HG03025 (cell line): ENCODE data around the gene UBE3B.

Experiments
- ATAC-seq: cut with Tn5 transposase; IDR thresholded peaks from one replicate; pipeline ENCODE4 v1.9.1; 2021; ENCODE audit warnings: mild to moderate bottlenecking, moderate library complexity; ENCODE audit not compliant: unreplicated experiment, low FRiP score

Gene UBE3B

DNA sequence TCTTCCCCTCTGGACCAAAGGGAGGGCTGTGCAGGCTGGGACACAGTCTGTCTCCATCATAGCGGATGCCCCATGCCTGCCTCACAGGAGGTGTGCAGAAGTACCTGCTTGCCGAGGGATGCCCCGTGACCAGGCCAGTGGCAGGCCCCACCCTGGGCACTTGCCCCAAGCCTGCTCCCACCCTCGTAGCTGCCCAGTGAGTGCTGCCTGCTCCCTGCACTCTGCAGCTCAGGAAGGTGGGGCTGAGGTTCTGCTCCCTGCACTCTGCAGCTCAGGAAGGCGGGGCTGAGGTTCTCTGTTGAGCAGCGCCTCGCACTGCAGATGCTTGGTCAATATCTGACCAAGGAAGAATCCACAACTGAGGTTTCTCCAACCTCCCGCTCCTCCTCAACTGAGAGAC is 89.0 kb downstream of the UBE3B start:
- ATAC-seq = no peak

DNA sequence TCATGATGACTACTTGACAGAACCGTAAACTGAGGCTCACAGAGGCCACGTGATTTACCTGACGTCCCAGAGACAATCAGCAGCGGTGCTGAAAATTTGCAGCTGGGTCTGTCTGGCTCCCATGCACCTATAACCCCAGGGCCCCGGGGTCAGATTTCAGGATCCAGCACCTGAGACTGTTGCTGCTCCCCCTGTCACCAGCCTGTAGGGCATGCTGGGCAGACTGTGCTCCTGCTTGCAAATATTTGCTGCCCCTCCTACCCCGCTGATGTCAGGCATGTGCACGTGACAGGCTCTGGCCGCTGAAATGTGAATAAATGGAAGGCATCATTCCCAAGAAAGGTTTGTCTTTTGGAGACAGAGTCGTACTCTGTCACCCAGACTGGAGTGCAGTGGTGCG is 89.9 kb downstream of the UBE3B start:
- ATAC-seq = no peak

DNA sequence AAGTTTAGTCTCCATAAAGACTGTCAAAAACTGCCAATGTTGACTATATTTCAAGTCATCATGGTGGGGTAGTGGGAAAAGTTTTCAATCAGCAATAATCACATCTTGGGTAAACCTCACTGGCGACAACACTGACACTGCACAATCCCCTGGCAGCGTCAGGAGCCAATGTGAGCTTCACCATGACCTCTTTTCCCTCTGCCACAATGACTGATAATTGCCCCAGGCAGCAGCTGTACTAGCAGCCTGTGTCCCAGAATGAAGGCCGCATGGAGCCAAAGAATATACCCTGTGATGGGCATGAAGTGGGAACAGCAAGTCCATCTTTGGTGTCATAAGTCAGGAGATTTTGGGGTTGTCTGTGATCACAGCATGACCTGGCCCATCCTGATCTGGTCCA is 90.5 kb downstream of the UBE3B start:
- no peak for ATAC-seq

DNA sequence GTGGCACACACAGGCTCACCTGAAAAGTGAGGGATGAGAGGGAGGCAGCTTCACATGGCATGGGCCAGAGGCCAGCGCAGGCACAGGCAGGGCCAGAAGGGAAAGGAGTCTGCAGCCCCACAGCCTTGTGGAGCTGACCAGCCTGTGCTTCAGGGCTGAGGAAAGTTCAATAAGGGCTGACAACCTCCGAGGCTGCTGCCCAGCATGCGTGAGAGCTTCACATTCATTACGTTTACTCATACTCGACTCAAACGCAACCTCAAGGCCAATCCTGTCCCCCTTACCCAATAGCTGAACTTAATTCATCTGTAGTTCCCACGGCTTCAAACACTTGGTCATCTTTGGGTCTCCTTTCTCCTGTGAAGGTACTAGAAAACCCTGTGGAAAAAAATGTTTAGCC is 91.1 kb downstream of the UBE3B start:
- ATAC-seq = no peak

DNA sequence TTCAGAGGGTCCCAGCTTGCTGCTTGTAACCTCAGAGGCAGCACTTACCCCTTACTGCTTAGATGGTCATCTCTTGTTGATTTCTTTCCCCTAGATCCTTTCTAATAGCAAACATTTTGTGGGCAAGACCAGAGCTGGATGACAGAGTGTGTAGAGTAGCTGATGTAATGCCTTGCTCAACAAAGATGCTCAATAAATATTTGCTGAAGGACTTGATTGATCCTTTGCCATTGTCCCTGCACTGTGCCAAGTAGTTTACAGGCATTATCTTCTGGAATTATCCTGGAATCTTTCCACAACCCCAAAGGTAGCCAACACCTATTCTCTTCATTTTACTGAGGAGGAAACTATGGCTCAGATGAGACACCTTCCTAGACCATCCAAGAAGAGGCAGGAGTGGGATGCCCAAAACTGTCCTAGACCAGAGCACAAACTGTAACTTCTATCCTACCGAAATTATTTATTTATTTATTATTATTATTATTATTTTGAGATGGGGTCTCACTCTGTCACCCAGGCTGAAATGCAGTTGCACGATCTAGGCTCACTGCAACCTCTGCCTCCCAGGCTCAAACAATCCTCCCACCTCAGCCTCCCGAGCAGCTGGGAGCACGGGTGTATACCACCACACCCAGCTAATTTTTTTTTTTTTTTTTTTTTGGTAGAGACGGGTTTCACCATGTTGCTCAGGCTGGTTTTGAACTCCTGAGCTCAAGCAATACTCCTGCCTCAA is 94.5 kb downstream of the UBE3B start:
- ATAC-seq = no peak

DNA sequence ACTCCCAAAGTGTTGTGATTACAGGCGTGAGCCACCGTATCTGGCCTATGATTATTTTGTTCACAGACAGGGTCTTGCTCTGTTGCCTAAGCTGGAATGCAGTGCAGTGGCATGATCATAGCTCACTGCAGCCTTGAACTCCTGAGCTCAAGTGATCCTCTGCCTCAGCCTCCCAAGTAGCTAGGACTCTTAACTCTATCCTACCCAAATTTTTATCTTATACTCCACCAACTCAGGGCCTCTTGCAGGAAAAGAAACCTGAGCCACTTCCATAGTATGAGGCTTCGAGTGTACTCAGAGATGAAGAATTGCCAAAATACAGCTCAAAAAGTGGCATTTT is 95.0 kb downstream of the UBE3B start:
- no peak for ATAC-seq

DNA sequence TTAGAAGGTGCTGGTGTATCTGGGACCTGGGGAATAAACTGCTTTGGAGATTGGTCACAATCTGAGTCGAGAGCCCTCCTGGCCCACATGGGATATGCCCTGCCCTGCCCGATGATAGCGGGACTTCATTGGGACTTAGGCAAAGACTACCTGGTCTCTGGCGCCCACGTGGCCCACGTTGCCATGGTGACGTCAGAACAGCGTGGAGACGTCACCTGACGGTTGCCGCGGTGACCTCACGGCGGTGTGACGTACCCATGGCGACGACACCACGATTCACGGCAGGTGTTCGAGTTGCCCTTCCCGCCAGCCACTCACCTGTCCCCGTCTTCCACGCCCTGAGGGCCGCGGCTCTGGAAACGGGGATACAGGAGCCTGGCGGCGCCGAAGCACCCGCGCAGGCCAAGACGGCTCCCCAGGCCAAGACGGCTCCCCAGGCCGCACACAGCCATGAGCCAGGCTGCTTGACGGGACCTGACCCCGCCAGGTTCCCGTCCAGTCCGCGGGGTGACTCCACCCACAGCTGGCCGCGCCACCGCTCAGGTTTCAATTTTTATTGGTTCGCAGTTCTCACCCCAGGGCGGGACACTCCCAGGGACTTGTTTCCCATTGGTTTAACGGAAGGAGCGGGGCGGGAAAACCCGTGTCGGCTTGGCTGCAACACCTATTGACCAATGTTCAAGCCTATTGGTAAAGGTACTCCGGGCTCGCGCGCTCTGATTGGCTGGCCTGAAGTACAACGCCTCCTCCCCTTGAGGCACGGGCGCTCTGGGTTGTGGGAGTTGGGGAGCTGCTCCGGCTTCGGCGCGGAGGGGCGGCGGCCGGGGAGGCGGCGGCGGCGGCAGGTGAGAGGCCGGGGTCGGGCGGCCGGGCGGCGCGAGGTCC is 95.8 kb downstream of the UBE3B start, which contains the start of the genes MMAB and MVK:
Gene MMAB (minus strand): TSS at position 476 of the 885 bp plus-strand sequence. CDS start 24 bp downstream, at position 452.
Gene MVK (plus strand): TSS at position 766 of the 885 bp plus-strand sequence. CDS start 1,029 bp downstream, outside the sequence.
- ATAC-seq = peak; percentile 96

DNA sequence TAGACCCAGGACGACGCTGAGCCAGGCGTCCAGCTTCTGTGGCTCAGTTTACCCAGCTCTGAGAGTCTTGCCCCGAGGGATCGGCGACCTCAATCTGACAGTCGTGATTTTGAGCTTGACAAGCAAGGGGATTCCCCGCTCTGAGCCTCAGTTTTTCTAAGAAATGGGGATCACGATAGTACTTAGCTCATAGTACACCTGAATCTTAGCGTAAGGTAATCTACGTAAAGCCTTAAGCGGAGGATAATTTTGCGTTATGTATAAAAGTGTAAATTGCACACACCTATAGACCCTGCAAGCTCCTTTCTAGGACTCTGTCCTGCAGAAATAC is 96.4 kb downstream of the UBE3B start:
- no peak for ATAC-seq

DNA sequence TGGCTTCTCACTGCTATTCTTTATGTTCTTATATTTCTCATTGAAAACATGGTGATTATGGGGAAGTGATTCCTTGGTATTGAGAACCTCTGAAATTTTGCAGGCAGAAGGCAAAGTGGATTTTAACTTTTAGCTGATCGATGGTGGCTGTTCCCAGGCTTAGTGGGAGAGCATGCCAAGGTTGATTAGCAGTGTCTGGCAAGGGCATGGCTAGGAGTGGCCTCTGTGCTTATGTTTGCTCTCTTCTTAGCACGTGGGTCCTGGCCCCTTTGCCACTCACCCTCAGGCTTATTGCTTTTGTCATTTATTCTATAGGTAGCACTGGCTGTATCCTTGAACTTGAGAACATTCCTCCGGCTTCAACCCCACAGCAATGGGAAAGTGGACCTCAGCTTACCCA is 98.2 kb downstream of the UBE3B start:
- ATAC-seq = no peak

DNA sequence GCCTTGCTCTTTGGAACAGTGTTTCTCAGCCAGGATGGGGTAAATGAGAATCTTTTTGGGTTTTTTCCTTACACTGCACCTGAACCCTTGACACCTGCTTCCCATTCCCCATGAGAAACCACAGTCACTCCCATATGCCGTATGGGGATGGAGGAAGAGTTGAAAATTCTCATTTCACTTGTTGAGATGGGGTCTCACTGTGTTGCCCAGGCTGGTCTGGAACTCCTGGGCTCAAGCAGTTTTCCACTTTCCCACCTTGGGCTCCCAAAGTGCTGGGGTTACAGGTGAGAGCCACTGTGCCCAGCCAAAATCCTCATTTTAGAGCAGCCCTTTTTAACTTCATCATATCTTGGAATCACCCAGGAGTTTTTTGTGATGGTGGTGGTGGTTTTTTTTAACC is 99.9 kb downstream of the UBE3B start:
- no peak for ATAC-seq

DNA sequence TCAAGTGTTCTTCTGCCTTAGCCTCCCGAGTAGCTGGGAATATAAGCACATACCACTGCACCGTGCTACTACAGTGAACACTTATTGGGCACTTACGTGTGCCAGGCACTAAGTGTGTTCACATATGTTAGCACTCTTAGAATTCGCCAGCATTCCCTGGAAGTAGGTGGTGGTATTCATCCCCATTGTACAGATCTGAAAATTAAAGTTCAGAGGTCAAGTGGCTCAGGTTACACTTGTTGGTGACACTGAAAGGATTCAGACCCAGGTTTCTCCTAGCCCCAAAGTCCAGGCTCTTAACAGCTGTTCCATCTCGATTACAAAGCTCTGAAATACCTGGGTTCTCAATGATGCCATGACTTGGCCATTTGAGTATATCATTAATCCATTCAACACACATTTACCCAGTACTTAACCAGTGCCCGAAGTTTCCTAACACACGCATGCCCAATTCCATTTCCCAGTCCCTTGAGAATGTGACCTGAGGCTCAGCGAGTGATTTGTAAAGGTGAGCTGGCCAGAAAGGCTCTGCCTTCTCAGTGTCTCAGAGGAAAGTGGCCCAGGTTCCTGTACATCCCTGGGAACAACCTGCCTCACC is 101.0 kb downstream of the UBE3B start:
- ATAC-seq = no peak

DNA sequence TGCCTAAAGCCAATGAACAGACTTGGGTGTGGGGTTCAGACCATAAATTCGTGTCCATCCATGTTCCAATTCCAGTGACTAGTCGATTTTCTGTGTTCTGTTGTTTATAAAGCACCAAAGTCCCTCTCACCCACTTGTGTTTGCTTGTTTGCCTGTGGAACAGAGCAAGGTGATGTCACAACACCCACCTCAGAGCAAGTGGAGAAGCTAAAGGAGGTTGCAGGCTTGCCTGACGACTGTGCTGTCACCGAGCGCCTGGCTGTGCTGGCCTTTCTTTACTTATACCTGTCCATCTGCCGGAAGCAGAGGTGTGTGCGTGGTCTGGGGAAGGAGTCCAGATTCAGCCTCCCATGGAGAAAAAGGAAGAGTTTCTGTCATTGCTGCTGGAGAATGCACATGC is 102.2 kb downstream of the UBE3B start:
- no peak for ATAC-seq

DNA sequence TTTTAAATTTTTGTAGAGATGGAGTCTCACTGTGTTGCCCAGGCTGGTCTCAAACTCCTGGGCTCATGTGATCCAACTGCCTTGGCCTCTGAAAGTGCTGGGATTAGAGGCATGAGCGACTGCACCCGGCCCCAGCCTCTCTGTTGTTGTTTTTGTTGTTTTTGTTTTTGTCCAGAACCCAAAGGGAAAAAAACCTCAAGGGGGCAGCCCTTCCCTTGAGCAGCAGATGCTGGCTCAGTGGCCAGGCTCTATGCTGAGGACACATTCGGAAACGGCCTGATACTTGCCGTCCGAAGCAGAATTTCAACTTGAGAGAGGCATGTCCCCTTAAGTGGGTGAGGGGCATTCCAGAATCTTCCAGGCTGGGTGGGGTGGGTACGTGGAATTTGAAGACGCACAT is 102.8 kb downstream of the UBE3B start:
- ATAC-seq = no peak

DNA sequence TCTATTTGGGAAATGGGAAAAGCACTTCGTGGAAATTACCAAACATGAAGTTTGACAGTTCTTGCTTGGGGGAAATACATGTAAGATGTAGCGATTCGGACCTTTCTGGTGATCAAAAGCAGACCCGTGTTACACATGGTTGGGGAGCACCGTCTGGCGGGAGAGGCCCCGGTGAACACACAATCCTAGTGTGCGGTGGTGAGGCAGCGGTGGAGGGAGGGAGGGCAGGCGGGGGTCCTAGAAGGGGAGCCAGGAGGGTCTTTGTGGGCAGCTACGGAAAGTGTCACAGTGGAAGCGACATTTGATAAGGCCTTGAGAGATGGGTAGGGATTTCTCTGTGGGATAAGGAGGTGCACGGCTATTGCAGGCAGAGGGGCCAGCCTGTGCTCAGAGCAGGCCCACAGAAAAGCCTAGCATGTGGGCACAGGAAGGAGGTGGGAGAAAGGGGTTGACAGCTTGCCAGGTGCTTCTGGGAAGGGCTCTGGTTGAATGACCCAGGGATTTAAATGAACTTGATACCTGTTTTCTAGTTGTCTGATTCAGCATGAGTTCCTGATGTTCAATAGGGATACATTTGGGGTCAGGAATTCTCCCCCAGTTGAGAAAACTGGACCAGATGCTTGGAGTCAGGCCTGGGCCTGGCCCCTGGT is 103.4 kb downstream of the UBE3B start:
- ATAC-seq = no peak

DNA sequence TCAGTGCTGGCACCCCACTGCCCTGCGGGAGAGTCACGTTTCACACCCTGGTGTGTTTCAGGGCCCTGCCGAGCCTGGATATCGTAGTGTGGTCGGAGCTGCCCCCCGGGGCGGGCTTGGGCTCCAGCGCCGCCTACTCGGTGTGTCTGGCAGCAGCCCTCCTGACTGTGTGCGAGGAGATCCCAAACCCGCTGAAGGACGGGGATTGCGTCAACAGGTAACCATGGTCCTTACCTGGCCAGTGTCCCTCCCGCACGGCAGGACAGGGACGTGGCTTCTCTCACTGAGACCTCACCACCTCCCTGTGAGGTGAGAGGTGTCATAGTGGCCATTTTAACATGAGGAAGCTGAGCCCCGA is 103.9 kb downstream of the UBE3B start:
- ATAC-seq = no peak

DNA sequence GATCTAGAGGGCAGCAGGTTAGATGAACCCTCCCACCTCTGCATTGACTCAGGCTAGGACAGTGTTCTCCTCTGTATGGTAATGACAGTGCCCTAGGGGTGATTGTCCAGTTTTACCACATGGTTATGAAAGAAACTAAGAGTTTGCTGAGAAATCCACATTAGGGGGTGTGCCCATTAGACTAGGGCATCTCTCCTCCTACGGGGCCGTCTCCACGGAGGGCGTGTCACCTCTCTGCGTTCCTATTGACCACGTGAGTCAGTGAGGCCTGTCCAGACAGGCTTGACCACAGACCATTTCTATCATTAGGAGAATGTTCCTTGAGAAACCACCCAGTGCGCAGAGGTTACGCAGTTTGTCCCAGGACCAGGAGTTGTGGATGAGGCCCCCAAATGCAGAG is 104.4 kb downstream of the UBE3B start:
- ATAC-seq = no peak

DNA sequence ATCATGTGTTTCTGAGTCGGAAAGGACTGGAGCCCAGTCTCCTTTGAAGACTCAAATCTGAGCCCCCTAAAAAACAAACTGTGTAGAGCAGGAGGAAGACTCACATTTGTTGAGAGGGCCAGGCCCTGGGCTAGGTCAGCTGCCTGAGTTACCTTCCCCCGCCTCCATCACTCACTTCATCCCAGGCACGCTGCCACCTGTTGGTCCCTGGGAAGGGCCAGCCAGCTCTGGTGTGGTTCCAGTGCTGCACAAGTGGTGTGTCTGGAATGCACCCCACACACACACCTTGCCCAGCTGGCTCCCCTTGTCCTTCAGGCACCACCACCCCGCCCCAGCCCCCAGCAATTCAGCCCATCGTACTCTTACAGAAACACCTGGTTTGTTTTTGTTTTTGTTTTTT is 105.2 kb downstream of the UBE3B start:
- no peak for ATAC-seq

DNA sequence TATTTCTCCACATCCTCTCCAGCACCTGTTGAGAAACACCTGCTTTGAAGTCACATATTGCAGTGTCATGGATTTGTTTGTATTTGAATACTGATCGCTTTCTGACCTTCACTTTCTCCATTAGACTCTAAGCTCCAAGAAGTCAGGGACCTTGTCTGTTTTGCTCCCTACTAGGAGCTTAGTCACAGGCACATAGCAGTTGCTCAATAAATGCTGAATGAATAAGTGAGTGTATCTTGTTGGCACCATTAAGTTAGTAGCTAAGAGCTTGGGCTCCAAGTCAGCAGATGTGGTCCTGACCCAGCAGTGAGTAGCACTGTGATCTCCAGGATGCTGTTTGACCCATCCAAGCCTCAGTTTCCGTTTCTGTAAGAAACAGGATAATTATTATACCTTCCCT is 106.3 kb downstream of the UBE3B start:
- no peak for ATAC-seq
